Neural crest cell (in vitro differentiated cells): Measurements from ENCODE around the gene MAP4K4. TPM values are rescaled to one million over a fixed set of nuclear protein-coding genes. Genes with fewer than 3 reads are reported as not detected.
A peak's percentile ranks its signal among the peaks of the same experiment; 100 is the strongest.

ENCODE experiments used
- DNase-seq: peaks from one replicate; pipeline ENCODE4 v3.0.0; 2021; ENCODE audit warnings: low read depth, mixed read lengths, low spot score
- H3K27ac Mint-ChIP-seq: one replicate; pipeline ENCODE4 v1.8.0; 2021; ENCODE audit warnings: mild to moderate bottlenecking, mixed read lengths; ENCODE audit not compliant: unreplicated experiment
- H3K27me3 Mint-ChIP-seq: 2 replicates; pipeline ENCODE4 v1.8.0; 2021; ENCODE audit warnings: low read depth, mild to moderate bottlenecking, mixed read lengths
- H3K36me3 Mint-ChIP-seq: 2 replicates; pipeline ENCODE4 v1.8.0; 2021; ENCODE audit warnings: low read depth, mild to moderate bottlenecking, mixed read lengths
- H3K4me1 Mint-ChIP-seq: 2 replicates; pipeline ENCODE4 v1.8.0; 2021; ENCODE audit warnings: mixed read lengths
- H3K4me3 Mint-ChIP-seq: one replicate; pipeline ENCODE4 v1.8.0; 2021; ENCODE audit warnings: mild to moderate bottlenecking, mixed read lengths
- H3K9me3 Mint-ChIP-seq: 2 replicates; pipeline ENCODE4 v1.8.0; 2021; ENCODE audit warnings: mixed read lengths
- CTCF ChIP-seq: fragments of 200-600 bp; sonication (generic); conservative IDR thresholded peaks from 2 replicates; pipeline ENCODE4 v1.5.0; 2021; ENCODE audit warnings: antibody characterized with exemption, mild to moderate bottlenecking
- total RNA-seq: library from RNA; stranded (reverse); gene quantifications from 2 replicates; pipeline ENCODE4 v1.2.1, GENCODE V29; 2021

Gene MAP4K4
- total RNA-seq, 1 donor from 2014 or later = 209 TPM

GRCh38 chr2:101795033-101795432, 97.5 kb downstream of the MAP4K4 start:
- Mint-ChIP-seq H3K9me3 (no peaks in the 10 kb centered on the region), H3K36me3 (peaks cover 8% of the 10 kb centered on the region), H3K27ac (no peak overlapping the region), H3K4me1 (peaks cover 54% of the 10 kb centered on the region), H3K4me3 (no peak overlapping the region), H3K27me3 (no peaks in the 10 kb centered on the region)
- TF ChIP-seq CTCF = no peak
- DNase-seq = no peak

GRCh38 chr2:101796825-101797600, 99.5 kb downstream of the MAP4K4 start:
- DNase-seq = no peak

GRCh38 chr2:101801496-101801895, 104.0 kb downstream of the MAP4K4 start:
- no peaks in the 10 kb centered on the region for H3K27me3 Mint-ChIP-seq
- H3K27ac Mint-ChIP-seq = no peak overlapping the region
- no peaks in the 10 kb centered on the region for H3K36me3 Mint-ChIP-seq
- no peak overlapping the region for H3K4me3 Mint-ChIP-seq
- no peak for DNase-seq
- H3K9me3 Mint-ChIP-seq = no peaks in the 10 kb centered on the region
- H3K4me1 Mint-ChIP-seq = peaks cover 62% of the 10 kb centered on the region
- TF ChIP-seq CTCF = no peak

More at GRCh38 chr2:101796825-101797600, 99.5 kb downstream of the MAP4K4 start:
- Mint-ChIP-seq H3K4me1 (peaks cover 49% of the 10 kb centered on the region), H3K4me3 (no peak overlapping the region), H3K9me3 (no peaks in the 10 kb centered on the region), H3K27ac (no peak overlapping the region), H3K27me3 (no peaks in the 10 kb centered on the region), H3K36me3 (no peaks in the 10 kb centered on the region)
- TF ChIP-seq CTCF = no peak

GRCh38 chr2:101802329-101802728, 104.8 kb downstream of the MAP4K4 start:
- Mint-ChIP-seq H3K9me3 (no peaks in the 10 kb centered on the region), H3K4me1 (peaks cover 59% of the 10 kb centered on the region), H3K36me3 (no peaks in the 10 kb centered on the region), H3K27me3 (no peaks in the 10 kb centered on the region), H3K4me3 (no peak overlapping the region), H3K27ac (peak overlapping the region; percentile 53)
- DNase-seq = no peak
- no peak for TF ChIP-seq CTCF

GRCh38 chr2:101803128-101803527, 105.6 kb downstream of the MAP4K4 start:
- Mint-ChIP-seq H3K27ac (peak overlapping the region; percentile 31), H3K4me3 (no peak overlapping the region), H3K4me1 (peaks cover 65% of the 10 kb centered on the region), H3K9me3 (no peaks in the 10 kb centered on the region), H3K36me3 (no peaks in the 10 kb centered on the region), H3K27me3 (no peaks in the 10 kb centered on the region)
- TF ChIP-seq CTCF = no peak
- no peak for DNase-seq
